Endothelial cell of umbilical vein (primary cell): ENCODE data around the gene EXOC6B. TPM values are rescaled to one million over a fixed set of nuclear protein-coding genes. Genes with fewer than 3 reads are reported as not detected.

ENCODE experiments used
- BruUV-seq: library from RNA; stranded (reverse); fragments of 400-500 nt; replicated peaks from 2 replicates; lab custom pipeline; 2021; lab: Mats Ljungman, UMichigan
- CTCF ChIA-PET: fragments of 300-600, 350-600 bp; sonication (Branson Sonifier 250); formaldehyde crosslinking; loops from one replicate; lab custom pipeline; 2021; ENCODE audit warnings: antibody characterized with exemption, inconsistent platforms; lab: Charles Lee
- POLR2A ChIA-PET: fragments of 300-600, 350-600 bp; sonication (Branson Sonifier 250); formaldehyde crosslinking; loops from one replicate; lab custom pipeline; 2021; ENCODE audit warnings: antibody characterized with exemption, inconsistent platforms; lab: Charles Lee
- DNase-seq: peaks from one replicate; pipeline ENCODE4 v3.0.0-alpha.2; 2011; ENCODE audit warnings: low read depth, low spot score
- FAIRE-seq: peaks from 2 replicates; lab custom pipeline; 2011; peaks lifted over from hg19 to GRCh38; lab: Jason Lieb, UNC
- H2AFZ ChIP-seq: 2 replicates; pipeline ENCODE4 v1.6.0; 2012; ENCODE audit warnings: low read depth, low read length, control low read depth, inconsistent platforms
- H3K27ac ChIP-seq: 2 replicates; pipeline ENCODE4 v1.5.1; 2011; ENCODE audit warnings: low read depth, mild to moderate bottlenecking, control low read depth, low read length, moderate library complexity; ENCODE audit not compliant: insufficient read depth
- H3K27me3 ChIP-seq, 2 experiments: 2 replicates each; pipeline versions ENCODE4 v1.6.0 to v1.6.1; 2011; ENCODE audit warnings: low read length in 2 of 2, mixed read lengths in 1 of 2; ENCODE audit not compliant: control insufficient read depth in 2 of 2, insufficient read depth in 2 of 2
- H3K36me3 ChIP-seq, 2 experiments: 2 replicates in 1 of 2; 3 replicates in 1 of 2; pipeline ENCODE4 v1.5.1; 2011; ENCODE audit warnings: low read length in 2 of 2, mild to moderate bottlenecking in 1 of 2, moderate library complexity in 1 of 2; ENCODE audit not compliant: control insufficient read depth in 2 of 2, insufficient read depth in 2 of 2; ENCODE audit errors: extremely low read depth in 1 of 2
- H3K4me1 ChIP-seq: 3 replicates; pipeline ENCODE4 v1.5.1; 2011; ENCODE audit warnings: mild to moderate bottlenecking, low read length; ENCODE audit not compliant: control insufficient read depth, insufficient read depth; ENCODE audit errors: extremely low read depth
- H3K4me2 ChIP-seq: 2 replicates; pipeline ENCODE4 v1.6.1; 2011; ENCODE audit warnings: low read length, control low read depth, mixed read lengths; ENCODE audit not compliant: insufficient read depth
- H3K4me3 ChIP-seq, 3 experiments: fragments of 200-600 bp in 1 of 3; sonication (generic), shearing (Covaris generic) in 1 of 3; replicated peaks in 1 of 3; 2 replicates each; pipeline ENCODE4 v1.5.1; 2011 to 2016; ENCODE audit warnings: control low read depth in 3 of 3, low read length in 3 of 3, mild to moderate bottlenecking in 2 of 3, inconsistent platforms in 1 of 3, low read depth in 1 of 3, moderate library complexity in 1 of 3; ENCODE audit not compliant: insufficient read depth in 1 of 3
- H3K79me2 ChIP-seq: 2 replicates; pipeline ENCODE4 v1.6.0; 2012; ENCODE audit warnings: low read length, inconsistent platforms; ENCODE audit not compliant: control insufficient read depth, insufficient read depth
- H3K9ac ChIP-seq: replicated peaks from 2 replicates; pipeline ENCODE3; 2011; ENCODE audit warnings: low read length, control low read depth; ENCODE audit not compliant: insufficient read depth; ENCODE audit errors: extremely low read depth
- H3K9me1 ChIP-seq: replicated peaks from 3 replicates; pipeline ENCODE4 v1.6.0; 2011; ENCODE audit warnings: mild to moderate bottlenecking, low read length; ENCODE audit not compliant: control insufficient read depth, insufficient read depth; ENCODE audit errors: extremely low read depth
- H3K9me3 ChIP-seq: replicated peaks from 2 replicates; pipeline ENCODE4 v1.5.1; 2012; ENCODE audit warnings: low read length, inconsistent platforms; ENCODE audit not compliant: control insufficient read depth, insufficient read depth
- H4K20me1 ChIP-seq: replicated peaks from 2 replicates; pipeline ENCODE3; 2011; ENCODE audit warnings: mild to moderate bottlenecking, low read length; ENCODE audit not compliant: control insufficient read depth, insufficient read depth; ENCODE audit errors: extremely low read depth
- CTCF ChIP-seq, 2 donors: IDR thresholded peaks; 1 replicate in 1 of 2; 2 replicates in 1 of 2; pipeline ENCODE4 v1.5.1; 2011; ENCODE audit warnings: low read length in 2 of 2, mild to moderate bottlenecking in 2 of 2, moderate library complexity in 2 of 2, control low read depth in 1 of 2, inconsistent platforms in 1 of 2, low read depth in 1 of 2; ENCODE audit not compliant: insufficient read depth in 1 of 2; ENCODE audit errors: extremely low read depth in 1 of 2
- EZH2 ChIP-seq: IDR thresholded peaks from 2 replicates; pipeline ENCODE4 v1.6.1; 2012; ENCODE audit warnings: borderline replicate concordance, low read depth, mild to moderate bottlenecking, moderate library complexity, low read length, inconsistent platforms; ENCODE audit not compliant: severe bottlenecking
- FOS ChIP-seq: IDR thresholded peaks from 2 replicates; pipeline ENCODE4 v1.6.1; 2011; ENCODE audit warnings: mild to moderate bottlenecking, low read length, moderate library complexity, borderline replicate concordance; ENCODE audit not compliant: insufficient read depth
- GATA2 ChIP-seq: IDR thresholded peaks from 2 replicates; pipeline ENCODE4 v1.7.0; 2011; ENCODE audit warnings: low read depth, mild to moderate bottlenecking, moderate library complexity, mixed read lengths, low read length; ENCODE audit not compliant: insufficient read length, insufficient read depth
- JUN ChIP-seq: IDR thresholded peaks from 2 replicates; pipeline ENCODE4 v1.6.1; 2011; ENCODE audit warnings: borderline replicate concordance, low read depth; ENCODE audit not compliant: insufficient read length, insufficient read depth
- MYC ChIP-seq: IDR thresholded peaks from one replicate; pipeline ENCODE4 v1.6.1; 2011; ENCODE audit warnings: mild to moderate bottlenecking, low read depth, low read length
- POLR2A ChIP-seq: IDR thresholded peaks from 2 replicates; pipeline ENCODE4 v1.6.1; 2012; ENCODE audit warnings: low read depth, mild to moderate bottlenecking, control low read depth, low read length
- POLR2AphosphoS5 ChIP-seq: IDR thresholded peaks from 2 replicates; pipeline ENCODE4 v1.6.1; 2012; ENCODE audit warnings: low read depth, mild to moderate bottlenecking, control low read depth, low read length, moderate library complexity; ENCODE audit not compliant: insufficient read depth
- dilution Hi-C: fragments of 300-500 bp; cut with MboI; formaldehyde crosslinking; loops from one replicate; pipeline ENCODE4 v1.15.0; 2019; ENCODE audit warnings: low sequenced_read_pairs; ENCODE audit not compliant: extremely low pct_ligation_motif_present
- intact Hi-C: fragments of 100-400 bp; cut with micrococcal nuclease; formaldehyde crosslinking; loops from one replicate; pipeline ENCODE4 v1.10.0; 2022
- polyA plus RNA-seq, 4 experiments: library from polyadenylated mRNA; depleted of rRNA in 3 of 4; stranded (reverse) in 3 of 4; unstranded in 1 of 4; fragments of >200 nt; gene quantifications; 2 replicates each; pipeline versions ENCODE4 v1.2.1 to v1.2.3, GENCODE V29; 2011 to 2012; ENCODE audit warnings: missing spikeins in 1 of 4
- total RNA-seq: library from RNA; stranded (reverse); gene quantifications from 2 replicates; pipeline ENCODE4 v1.2.3, GENCODE V29; 2021
- TF ChIP-seq, protein P1 (sequence below): IDR thresholded peaks from 2 replicates; pipeline ENCODE4 v1.6.1; 2011; ENCODE audit not compliant: insufficient read depth, insufficient read length

EXOC6B gene
- total and polyA plus RNA-seq, 2 donors (not counting 3 experiments of a cell fraction or from before 2014, with no cell fraction given): 10.8 to 34.8 TPM

DNA sequence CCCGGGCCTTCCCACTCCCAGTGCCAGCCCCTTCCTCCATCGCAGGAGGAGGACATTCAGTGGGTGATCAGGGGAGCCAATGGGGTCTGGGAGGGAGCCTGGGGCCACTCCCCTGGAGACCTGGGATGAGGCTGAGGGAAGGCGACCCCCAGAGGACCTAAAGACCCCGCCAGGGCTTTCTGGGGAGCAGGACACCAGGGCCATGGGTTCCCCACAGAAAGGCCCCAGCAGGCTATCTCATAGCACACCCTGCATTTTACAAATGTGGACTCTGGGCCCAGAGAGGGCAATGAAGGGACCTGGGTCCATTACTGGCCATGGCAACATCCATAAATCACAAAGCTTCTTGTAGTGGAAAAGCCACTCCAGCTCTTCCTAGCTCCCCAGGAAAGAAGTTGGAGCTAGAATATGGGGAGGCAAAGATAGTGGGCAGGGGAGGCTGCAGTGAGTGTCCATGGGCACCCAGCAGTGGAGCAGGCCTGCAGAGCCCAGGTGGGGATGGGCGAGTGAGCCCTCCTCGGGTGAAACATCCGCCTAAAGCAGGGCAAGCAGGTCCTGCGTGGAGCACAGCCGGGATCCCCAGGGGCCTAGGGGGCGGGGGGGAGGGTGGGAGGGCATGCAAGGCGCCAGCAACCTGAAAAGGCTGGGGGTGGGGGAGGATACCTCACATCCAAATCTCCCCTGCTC, 692.0 kb downstream of the EXOC6B start:
- Histone ChIP-seq H3K27me3 (no peaks in the 10 kb centered on the region), H3K27ac (no peak overlapping the region), H3K9me3 (no peaks in the 10 kb centered on the region), H3K4me3 (no peak overlapping the region), H3K9ac (no peak overlapping the region), H3K9me1 (no peaks in the 10 kb centered on the region), H3K4me2 (no peak overlapping the region), H2AFZ (no peak overlapping the region), H3K79me2 (no peaks in the 10 kb centered on the region), H3K36me3 (no peaks in the 10 kb centered on the region), H4K20me1 (no peaks in the 10 kb centered on the region), H3K4me1 (no peaks in the 10 kb centered on the region)
- DNase-seq: no peak
- no TSS peak for BruUV-seq
- no peak for FAIRE-seq
- dilution Hi-C loops (no loop called here), intact Hi-C loops (no loop called here)
- POLR2A ChIA-PET: no interaction called here
- CTCF ChIA-PET: interaction anchor here (1.1 to 1.2 kb wide), 2 partner anchors 16 to 210 kb away, joined by 3 to 6 read pairs; no protein-coding TSS in a partner anchor
- TF ChIP-seq FOS: no peak
- no peak for TF ChIP-seq POLR2A
- no peak for TF ChIP-seq CTCF (IDR thresholded peaks at IDR 0.05; ENCODE audit: extremely low read depth in 1 of 2, insufficient read depth in 1 of 2, low read depth in 1 of 2, low read length in 2 of 2)
- TF ChIP-seq, protein P1, sequence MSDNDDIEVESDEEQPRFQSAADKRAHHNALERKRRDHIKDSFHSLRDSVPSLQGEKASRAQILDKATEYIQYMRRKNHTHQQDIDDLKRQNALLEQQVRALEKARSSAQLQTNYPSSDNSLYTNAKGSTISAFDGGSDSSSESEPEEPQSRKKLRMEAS: no peak
- TF ChIP-seq JUN: no peak
- TF ChIP-seq MYC: no peak
- no peak for TF ChIP-seq POLR2AphosphoS5
- TF ChIP-seq EZH2: no peak
- no peak for TF ChIP-seq GATA2
